ENCODE measurements around the gene B4GALT5.

Gene B4GALT5

GRCh38 chr20:49657118-49657901, 56.4 kb downstream of the B4GALT5 start:
- DNase-seq (ENCODE audit: low read depth in 2 of 2): no peak

GRCh38 chr20:49656304-49656703, 57.4 kb downstream of the B4GALT5 start:
- no peak for DNase-seq (ENCODE audit: low read depth in 2 of 2)

DNA sequence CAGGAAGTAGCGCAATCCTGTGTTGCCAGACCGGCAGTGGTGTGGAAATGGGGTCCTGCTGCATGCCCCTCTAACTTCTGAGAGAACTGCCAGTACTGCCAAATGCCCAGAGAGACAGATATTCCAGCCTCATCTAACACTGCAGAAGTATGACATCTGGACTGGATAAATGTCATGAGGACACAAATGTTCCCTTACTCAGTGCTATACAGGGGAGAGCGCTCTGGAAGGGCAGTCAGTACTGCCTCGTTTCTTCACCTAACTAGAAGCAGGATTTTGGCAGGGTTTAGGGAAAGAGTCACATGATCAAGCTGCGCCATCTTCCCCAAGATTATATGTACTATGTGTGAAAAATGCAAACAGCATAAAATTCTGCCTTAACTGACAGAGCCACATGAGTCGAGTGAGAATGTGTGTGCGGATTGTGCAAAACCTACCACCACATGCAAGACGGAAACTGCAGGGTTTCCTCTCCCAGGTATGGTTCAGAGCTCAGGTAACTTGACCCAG, 59.7 kb downstream of the B4GALT5 start:
- DNase-seq (ENCODE audit: low read depth in 2 of 2): no peak

DNA sequence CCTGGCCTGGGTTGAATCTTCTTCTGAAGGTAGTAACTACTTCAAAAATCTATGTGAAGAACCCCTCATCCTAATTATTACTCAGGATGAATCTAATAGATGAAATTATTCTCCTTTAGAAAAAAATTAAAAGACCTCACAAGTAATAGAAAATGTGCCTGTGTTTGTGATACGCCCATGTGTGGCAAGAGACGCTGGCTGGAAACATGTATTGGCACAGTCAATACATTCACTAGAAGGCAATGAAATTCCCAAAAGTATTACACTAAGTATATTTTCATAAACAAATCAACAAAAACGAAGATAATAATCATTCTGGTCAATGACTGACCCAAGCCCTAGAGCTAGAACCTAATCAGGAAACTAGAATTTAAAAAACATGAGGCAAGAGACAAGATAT, 64.0 kb downstream of the B4GALT5 start:
- no peak for DNase-seq (ENCODE audit: low read depth in 2 of 2)

- no peak for DNase-seq (ENCODE audit: low read depth in 2 of 2)
These were observed 66.1 kb downstream of the B4GALT5 start for GRCh38 chr20:49647550-49647949.

- DNase-seq (ENCODE audit: low read depth in 2 of 2): no peak
These were observed 67.2 kb downstream of the B4GALT5 start for GRCh38 chr20:49646528-49646927.

GRCh38 chr20:49646126-49646525, 67.6 kb downstream of the B4GALT5 start:
- DNase-seq (ENCODE audit: low read depth in 2 of 2): no peak

DNA sequence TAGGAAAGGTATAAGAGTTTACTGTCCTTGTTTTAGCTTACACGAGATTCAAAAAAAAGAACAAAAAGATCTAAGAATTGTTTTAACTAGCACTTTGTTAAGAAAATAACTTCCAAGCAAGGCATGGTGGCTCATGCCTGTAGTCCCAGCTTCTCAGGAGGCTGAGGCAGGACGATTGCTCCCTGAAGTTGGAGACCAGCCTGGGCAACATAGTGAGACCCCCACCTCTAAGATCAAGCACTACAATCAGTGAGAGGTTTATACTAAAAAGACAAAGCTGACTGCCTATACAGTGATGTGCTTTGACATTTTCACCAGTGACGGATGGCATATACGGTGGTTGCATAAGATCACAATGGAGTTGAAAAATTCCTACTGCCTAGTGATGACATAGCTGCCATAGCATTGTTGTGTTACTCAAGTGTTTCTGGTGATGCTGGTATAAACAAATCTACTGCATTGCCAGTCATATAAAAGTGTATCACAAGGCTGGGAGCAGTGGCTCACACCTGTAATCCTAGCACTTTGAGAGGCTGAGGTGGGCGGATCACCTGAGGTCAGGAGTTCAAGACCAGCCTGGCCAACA, 68.6 kb downstream of the B4GALT5 start:
- DNase-seq (ENCODE audit: low read depth in 2 of 2): no peak

DNA sequence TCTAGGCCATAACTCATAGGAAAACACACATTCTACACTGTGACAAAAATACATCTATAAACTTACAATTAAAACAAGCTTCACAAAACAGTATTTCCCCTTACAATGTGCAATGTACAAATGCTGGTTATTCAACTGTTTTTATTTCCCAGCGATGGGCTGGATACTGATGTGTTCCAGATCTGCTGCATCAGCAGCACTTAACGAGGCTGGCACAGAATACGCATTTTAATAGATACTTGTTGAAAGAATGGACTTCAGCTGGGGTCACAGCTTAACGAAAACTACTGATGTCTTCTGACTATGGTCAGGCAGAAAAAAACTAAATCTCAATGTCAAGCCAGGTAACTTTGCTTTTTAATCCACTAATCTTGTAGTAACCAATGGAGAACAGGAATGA, 70.9 kb downstream of the B4GALT5 start:
- DNase-seq (ENCODE audit: low read depth in 2 of 2): no peak

GRCh38 chr20:49641683-49642656, 71.7 kb downstream of the B4GALT5 start:
- DNase-seq (ENCODE audit: low read depth in 2 of 2): no peak

- no peak for DNase-seq (ENCODE audit: low read depth in 2 of 2)
These were observed 76.5 kb downstream of the B4GALT5 start for GRCh38 chr20:49637046-49637637.

DNA sequence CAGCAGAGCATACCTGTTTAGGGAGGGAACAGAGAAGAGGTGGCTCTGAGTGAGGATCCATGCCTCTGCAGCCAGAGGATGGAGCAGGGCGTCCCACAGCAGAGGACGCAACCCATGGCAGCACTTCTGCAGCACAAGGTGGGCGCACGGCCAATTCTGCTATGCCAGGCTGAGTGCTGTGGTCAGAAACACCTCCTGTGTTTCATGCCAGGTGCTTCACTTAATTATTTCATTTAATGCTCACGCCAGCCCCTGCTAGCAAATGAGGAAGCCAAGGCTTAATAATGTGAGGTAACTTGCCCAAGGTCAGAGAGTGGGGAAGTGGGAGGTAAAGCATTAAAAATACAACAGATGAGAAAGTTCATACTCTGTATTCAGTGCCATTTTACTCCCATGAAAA, 77.2 kb downstream of the B4GALT5 start:
- no peak for DNase-seq (ENCODE audit: low read depth in 2 of 2)

DNA sequence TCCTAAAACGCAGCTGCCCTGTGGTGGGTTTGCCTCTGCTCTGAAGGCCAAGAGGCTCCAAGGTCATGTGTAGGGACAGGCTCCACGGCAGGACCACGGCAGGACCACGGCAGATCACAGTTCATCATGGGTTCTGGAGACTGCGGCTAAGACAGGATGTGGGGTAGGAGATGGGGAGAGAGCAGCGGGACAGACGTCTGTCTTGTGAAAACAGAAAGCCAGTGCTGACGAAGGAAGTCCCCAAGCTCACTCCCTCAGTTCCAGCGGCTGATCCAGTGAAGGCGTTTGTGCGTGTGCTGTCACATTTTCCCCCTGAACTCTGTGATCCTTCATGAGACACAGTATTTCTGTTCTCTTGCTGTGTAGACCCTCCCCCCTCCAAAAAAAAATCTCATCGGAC, 77.8 kb downstream of the B4GALT5 start:
- DNase-seq (ENCODE audit: low read depth in 2 of 2): no peak

DNA sequence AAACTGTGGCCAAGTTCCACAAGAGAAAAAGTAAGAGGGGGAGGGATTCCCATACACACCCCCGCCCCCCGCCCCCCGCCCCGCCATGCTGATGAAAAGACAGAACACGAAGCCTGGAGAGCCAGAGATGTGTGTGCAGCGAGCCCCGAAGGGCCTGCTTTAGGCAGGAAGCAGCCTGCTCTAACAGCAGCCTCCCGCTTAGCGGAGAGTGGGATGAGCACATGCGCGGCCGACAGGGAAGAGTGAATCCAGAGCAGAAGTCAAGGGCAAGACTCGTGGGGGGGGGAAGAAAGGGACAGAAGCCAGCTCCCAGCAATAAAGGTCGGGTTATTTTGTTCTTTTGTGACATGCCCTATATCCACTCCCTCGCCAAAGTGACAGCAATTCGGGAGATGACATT, 78.5 kb downstream of the B4GALT5 start:
- no peak for DNase-seq (ENCODE audit: low read depth in 2 of 2)

DNA sequence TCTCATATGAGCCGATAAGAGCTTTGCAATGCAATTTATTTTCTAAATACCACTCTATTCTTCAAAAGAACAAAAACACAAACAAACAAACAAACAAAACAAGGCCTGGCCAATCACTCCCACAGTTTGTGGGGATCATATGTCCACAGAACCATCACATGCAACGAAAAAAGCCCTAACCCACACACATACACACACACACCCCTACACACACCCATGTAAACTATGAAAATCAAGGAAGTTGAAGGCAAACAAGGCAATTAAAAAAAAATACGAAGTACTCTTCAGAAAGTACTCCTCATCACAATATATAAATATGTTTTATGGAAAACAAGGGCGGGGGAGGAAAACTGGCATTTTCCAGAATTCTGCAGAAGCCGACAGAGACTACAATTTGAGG, 79.6 kb downstream of the B4GALT5 start:
- DNase-seq (ENCODE audit: low read depth in 2 of 2): no peak

GRCh38 chr20:49633643-49634042, 80.0 kb downstream of the B4GALT5 start:
- DNase-seq (ENCODE audit: low read depth in 2 of 2): no peak

GRCh38 chr20:49633023-49633422, 80.7 kb downstream of the B4GALT5 start:
- DNase-seq (ENCODE audit: low read depth in 2 of 2): no peak

DNA sequence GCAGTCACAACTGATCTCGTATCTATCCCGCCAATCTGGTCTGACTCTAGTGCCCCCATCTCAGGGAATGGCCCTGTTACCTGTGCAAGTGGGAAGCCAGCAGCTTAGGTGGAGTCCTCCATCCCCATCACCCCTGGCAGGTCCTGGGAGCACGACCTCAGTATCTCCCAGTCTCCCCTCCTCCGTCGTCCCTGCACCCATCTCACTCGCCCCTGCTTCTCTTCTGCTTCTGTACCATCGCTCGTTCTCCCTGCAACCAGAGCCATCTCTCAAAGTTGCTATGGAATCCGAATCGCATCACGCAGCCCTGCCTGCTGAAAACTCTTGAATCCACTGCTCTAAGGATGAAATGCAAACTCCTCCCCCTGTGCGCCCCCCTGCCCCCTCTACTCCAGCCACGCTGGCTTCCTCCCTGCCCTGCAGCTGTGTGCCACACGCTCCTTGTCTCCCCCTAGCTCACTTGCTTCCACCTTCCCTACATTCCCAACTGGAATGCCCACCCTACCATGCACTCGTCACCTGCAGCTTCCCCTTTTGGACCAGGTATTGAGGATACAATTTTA, 81.7 kb downstream of the B4GALT5 start:
- DNase-seq (ENCODE audit: low read depth in 2 of 2): no peak

- no peak for DNase-seq (ENCODE audit: low read depth in 2 of 2)
These were observed 82.5 kb downstream of the B4GALT5 start for GRCh38 chr20:49631061-49631716.

- DNase-seq (ENCODE audit: low read depth in 2 of 2): no peak
These were observed 83.2 kb downstream of the B4GALT5 start for GRCh38 chr20:49630396-49630951.

DNA sequence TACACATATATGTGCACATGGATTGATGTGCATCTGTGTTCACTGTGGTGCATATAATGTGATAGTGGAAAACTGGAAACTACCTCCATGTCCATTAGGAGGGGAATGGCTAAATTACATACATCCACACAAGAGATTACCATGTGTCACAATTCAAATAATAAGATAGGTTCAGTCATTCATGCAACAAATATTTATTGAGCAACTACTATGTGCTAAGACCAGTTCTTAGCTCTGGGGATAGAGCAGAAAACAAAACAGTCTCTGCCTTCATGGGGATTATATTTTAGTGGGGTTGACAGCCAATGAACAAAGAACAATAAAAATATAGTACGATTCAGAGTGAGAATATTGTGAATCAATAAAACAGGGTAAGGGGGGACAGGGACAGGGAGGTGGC, 84.1 kb downstream of the B4GALT5 start:
- DNase-seq (ENCODE audit: low read depth in 2 of 2): no peak

Measured in stimulated activated CD8-positive, alpha-beta memory T cell treated with anti-CD3 and anti-CD28 coated beads, Interleukin-7, amount 100 ng/mL, for 4 hours (primary cell).